ENCODE results near the gene TLR4. TPM values are rescaled to one million over a fixed set of nuclear protein-coding genes. Genes with fewer than 3 reads are reported as not detected.
A peak's percentile ranks its signal among the peaks of the same experiment; 100 is the strongest.

TLR4 gene
- total and polyA plus RNA-seq, 10 of the 15 experiments (the other 5 are each of a cell fraction or from before 2014, with no cell fraction given) = 0.03 to 0.50 (median 0.16) TPM

- peak; percentile 52 to 90; a peak in 3 of 4 replicates for TF ChIP-seq EP300 (IDR thresholded peaks at IDR 0.05; ENCODE audit: borderline replicate concordance in 1 of 2, control insufficient read depth in 1 of 2, low read depth in 2 of 2, low read length in 2 of 2)
- TF ChIP-seq ESRRA (IDR thresholded peaks at IDR 0.05; ENCODE audit: low read length) = peak; percentile 87; the same call in 1 of the 2 replicates
- TF ChIP-seq RAD21 (IDR thresholded peaks at IDR 0.05; ENCODE audit: insufficient read depth, low read depth, low read length) = no peak
- TF ChIP-seq EED (IDR thresholded peaks at IDR 0.05; ENCODE audit: low read depth) = no peak
- 0 out of 2 replicates have a peak, but pooled peaks have one; percentile 35 for TF ChIP-seq MEF2A (IDR thresholded peaks at IDR 0.05; ENCODE audit: insufficient read depth, low read depth, low read length)
- no peak for TF ChIP-seq GATAD2B (conservative IDR thresholded peaks at IDR 0.05; ENCODE audit: low read depth)
- TF ChIP-seq ETV6 (conservative IDR thresholded peaks at IDR 0.05 in 1 of 2, IDR thresholded peaks at IDR 0.05 in 1 of 2; ENCODE audit: borderline replicate concordance in 1 of 2, low read depth in 1 of 2) = peak in 1 of 2 experiments; percentile 69; a peak in 2 of 4 replicates
- TF ChIP-seq HDAC2 (IDR thresholded peaks at IDR 0.05) = no peak
- no peak for TF ChIP-seq TAF1 (IDR thresholded peaks at IDR 0.05; ENCODE audit: borderline replicate concordance, low read depth, low read length)
- TF ChIP-seq POU2F2 (IDR thresholded peaks at IDR 0.05; ENCODE audit: borderline replicate concordance, low read depth, low read length) = peak; percentile 85; the same call in 1 of the 3 replicates
- peak; percentile 55 for TF ChIP-seq NR2F1 (conservative IDR thresholded peaks at IDR 0.05)
- TF ChIP-seq HCFC1 (IDR thresholded peaks at IDR 0.05; ENCODE audit: low read length) = no peak
- peak; percentile 44 to 55; a peak in 1 of 4 replicates for TF ChIP-seq BHLHE40 (IDR thresholded peaks at IDR 0.05; ENCODE audit: borderline replicate concordance in 1 of 2, low read depth in 2 of 2, low read length in 1 of 2)
- TF ChIP-seq IKZF1 (conservative IDR thresholded peaks at IDR 0.05) = peak; percentile 64
- TF ChIP-seq, protein P1, sequence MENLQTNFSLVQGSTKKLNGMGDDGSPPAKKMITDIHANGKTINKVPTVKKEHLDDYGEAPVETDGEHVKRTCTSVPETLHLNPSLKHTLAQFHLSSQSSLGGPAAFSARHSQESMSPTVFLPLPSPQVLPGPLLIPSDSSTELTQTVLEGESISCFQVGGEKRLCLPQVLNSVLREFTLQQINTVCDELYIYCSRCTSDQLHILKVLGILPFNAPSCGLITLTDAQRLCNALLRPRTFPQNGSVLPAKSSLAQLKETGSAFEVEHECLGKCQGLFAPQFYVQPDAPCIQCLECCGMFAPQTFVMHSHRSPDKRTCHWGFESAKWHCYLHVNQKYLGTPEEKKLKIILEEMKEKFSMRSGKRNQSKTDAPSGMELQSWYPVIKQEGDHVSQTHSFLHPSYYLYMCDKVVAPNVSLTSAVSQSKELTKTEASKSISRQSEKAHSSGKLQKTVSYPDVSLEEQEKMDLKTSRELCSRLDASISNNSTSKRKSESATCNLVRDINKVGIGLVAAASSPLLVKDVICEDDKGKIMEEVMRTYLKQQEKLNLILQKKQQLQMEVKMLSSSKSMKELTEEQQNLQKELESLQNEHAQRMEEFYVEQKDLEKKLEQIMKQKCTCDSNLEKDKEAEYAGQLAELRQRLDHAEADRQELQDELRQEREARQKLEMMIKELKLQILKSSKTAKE (IDR thresholded peaks at IDR 0.05; ENCODE audit: low read depth, poor library complexity, severe bottlenecking) = peak; percentile 23
- 0 out of 2 replicates have a peak, but pooled peaks have one; percentile 69 for TF ChIP-seq RCOR1 (conservative IDR thresholded peaks at IDR 0.05; ENCODE audit: low read depth, low read length)
- TF ChIP-seq DPF2 (IDR thresholded peaks at IDR 0.05) = peak; percentile 92
- peak; percentile 87 for TF ChIP-seq IRF4 (IDR thresholded peaks at IDR 0.05; ENCODE audit: low read depth, low read length)
- peak; percentile 72 to 74; a peak in 3 of 4 replicates for TF ChIP-seq IKZF2 (IDR thresholded peaks at IDR 0.05)
- TF ChIP-seq MEF2B (IDR thresholded peaks at IDR 0.05; ENCODE audit: partially characterized antibody, poor library complexity, severe bottlenecking) = peak; percentile 24
- TF ChIP-seq ZNF24 (IDR thresholded peaks at IDR 0.05) = no peak
- peak; percentile 76 for TF ChIP-seq RUNX3 (IDR thresholded peaks at IDR 0.05; ENCODE audit: low read length)
These were observed 13.9 kb downstream of the TLR4 start (continued) for GRCh38 chr9:117718085-117718484.

Measured in GM12878 (cell line).